GM04503 (cell line): Measurements from ENCODE around the gene DUXB.
A peak's percentile ranks its signal among the peaks of the same experiment; 100 is the strongest.

Experiments
- DNase-seq: peaks from one replicate; pipeline ENCODE4 v3.0.0-alpha.2; 2012; ENCODE audit warnings: low read depth

The DUXB gene

GRCh38 chr16:75660321-75660720 is 40.9 kb downstream of the DUXB start:
- no peak for DNase-seq

GRCh38 chr16:75658175-75658574 is 43.1 kb downstream of the DUXB start:
- DNase-seq = no peak

GRCh38 chr16:75653922-75654321 is 47.3 kb downstream of the DUXB start:
- peak; percentile 51 for DNase-seq

- DNase-seq = no peak
Observed at GRCh38 chr16:75648265-75649076, 52.8 kb downstream of the DUXB start.

GRCh38 chr16:75647492-75648264 is 53.6 kb downstream of the DUXB start, which contains the start of the genes KARS1 and TERF2IP:
KARS1 (minus strand) TSS chr16:75647665; CDS start chr16:75647639, 26 bp downstream.
TERF2IP (plus strand) TSS chr16:75647773; CDS start chr16:75647883, 110 bp downstream.
- DNase-seq = peak; percentile 67

- DNase-seq = no peak
Observed at GRCh38 chr16:75647112-75647491, 54.2 kb downstream of the DUXB start.

GRCh38 chr16:75644240-75645012 is 56.8 kb downstream of the DUXB start:
- no peak for DNase-seq
